Measurements from ENCODE around the gene WWC2.

The WWC2 gene

GRCh38 chr4:183241721-183242151 is 142.7 kb downstream of the WWC2 start:
- H3K4me3 ChIP-seq (replicated peaks; ENCODE audit: low read depth, low read length): no peak overlapping the region
- TF ChIP-seq CTCF (IDR thresholded peaks at IDR 0.05; ENCODE audit: low read depth, low read length, missing control alignments): no peak
- no peak for DNase-seq (ENCODE audit: extremely low read depth, low read depth)

DNA sequence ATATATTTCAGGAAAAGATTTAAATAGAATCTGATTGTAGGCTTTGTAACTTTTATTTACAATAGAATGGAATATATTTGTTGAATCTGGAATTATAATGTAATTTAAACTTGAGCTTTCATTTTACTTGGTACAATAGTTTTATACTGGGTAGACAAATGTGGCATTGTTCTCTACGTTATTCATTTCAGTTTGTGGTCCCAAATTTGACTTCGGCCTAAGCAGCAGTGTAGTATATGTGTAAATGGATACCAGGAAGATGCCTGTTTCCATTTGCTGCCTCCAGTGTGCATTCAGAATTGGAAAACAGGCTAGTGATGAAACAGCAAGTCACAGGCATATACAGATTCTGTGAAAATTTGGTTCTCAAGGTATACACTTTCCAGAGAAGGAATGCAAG is 143.2 kb downstream of the WWC2 start:
- no peak overlapping the region for H3K4me3 ChIP-seq (replicated peaks; ENCODE audit: low read depth, low read length)
- DNase-seq (ENCODE audit: extremely low read depth, low read depth): no peak
- no peak for TF ChIP-seq CTCF (IDR thresholded peaks at IDR 0.05; ENCODE audit: low read depth, low read length, missing control alignments)

- DNase-seq (ENCODE audit: extremely low read depth, low read depth): no peak
- TF ChIP-seq CTCF (IDR thresholded peaks at IDR 0.05; ENCODE audit: low read depth, low read length, missing control alignments): no peak
- no peak overlapping the region for H3K4me3 ChIP-seq (replicated peaks; ENCODE audit: low read depth, low read length)
These were observed 145.0 kb downstream of the WWC2 start for GRCh38 chr4:183244019-183244418.

DNA sequence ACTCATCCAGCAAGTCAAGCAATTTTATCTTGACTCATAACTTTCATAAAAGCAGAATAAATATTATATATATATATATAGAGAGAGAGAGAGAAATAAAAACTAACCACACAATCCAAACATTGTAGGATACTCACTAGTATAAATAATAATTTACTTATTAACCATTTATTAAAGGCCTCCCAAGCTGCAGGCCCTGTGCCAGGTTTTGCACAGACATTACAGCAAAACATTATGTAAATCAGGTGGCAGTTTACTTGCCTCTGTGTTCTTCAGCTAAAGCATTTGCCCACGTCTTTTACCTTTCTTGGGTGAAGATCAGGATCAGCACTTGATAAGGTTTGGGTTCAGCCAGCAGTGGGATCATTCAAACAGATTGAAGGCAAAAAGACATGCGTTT is 145.4 kb downstream of the WWC2 start:
- TF ChIP-seq CTCF (IDR thresholded peaks at IDR 0.05; ENCODE audit: low read depth, low read length, missing control alignments): no peak
- no peak overlapping the region for H3K4me3 ChIP-seq (replicated peaks; ENCODE audit: low read depth, low read length)
- no peak for DNase-seq (ENCODE audit: extremely low read depth, low read depth)

GRCh38 chr4:183248201-183248600 is 149.1 kb downstream of the WWC2 start:
- H3K4me3 ChIP-seq (replicated peaks; ENCODE audit: low read depth, low read length): no peak overlapping the region
- DNase-seq (ENCODE audit: extremely low read depth, low read depth): no peak
- no peak for TF ChIP-seq CTCF (IDR thresholded peaks at IDR 0.05; ENCODE audit: low read depth, low read length, missing control alignments)

DNA sequence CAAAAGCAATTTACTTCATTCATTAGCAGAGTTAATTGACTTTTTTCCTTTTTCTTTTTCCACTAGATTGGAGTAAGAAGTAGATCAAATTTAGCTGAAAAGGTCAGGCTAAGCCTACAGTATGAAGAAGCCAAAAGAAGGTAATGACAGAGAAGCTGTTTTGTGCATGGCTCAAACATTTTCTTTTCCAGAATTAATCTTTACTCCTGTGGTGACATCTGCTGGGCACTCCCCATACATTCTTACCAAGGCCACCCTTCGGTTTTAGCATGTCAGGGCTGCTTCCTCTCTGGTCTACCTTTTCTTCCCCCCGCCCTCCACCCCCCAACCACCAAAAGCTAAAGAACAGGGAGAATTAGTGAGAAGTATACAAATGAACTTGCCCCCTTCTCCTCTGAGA is 150.8 kb downstream of the WWC2 start:
- TF ChIP-seq CTCF (IDR thresholded peaks at IDR 0.05; ENCODE audit: low read depth, low read length, missing control alignments): peak; percentile 27
- peak; percentile 14 for DNase-seq (ENCODE audit: extremely low read depth, low read depth)
- no peak overlapping the region for H3K4me3 ChIP-seq (replicated peaks; ENCODE audit: low read depth, low read length)

- no peak for TF ChIP-seq CTCF (IDR thresholded peaks at IDR 0.05; ENCODE audit: low read depth, low read length, missing control alignments)
- H3K4me3 ChIP-seq (replicated peaks; ENCODE audit: low read depth, low read length): no peak overlapping the region
- no peak for DNase-seq (ENCODE audit: extremely low read depth, low read depth)
These were observed 151.8 kb downstream of the WWC2 start for GRCh38 chr4:183250831-183251230.

All from HFF-Myc (cell line).